Measurements from ENCODE around the gene CASS4.

- TF ChIP-seq CTCF (conservative IDR thresholded peaks at IDR 0.05; ENCODE audit: low read length) (no peak), EZH2phosphoT487 (IDR thresholded peaks at IDR 0.05; ENCODE audit: borderline replicate concordance, low read depth, low read length) (no peak)
Observed at GRCh38 chr20:56506103-56506502, 94.0 kb downstream of the CASS4 start.
